ENCODE data around the gene RAB18.

RAB18 gene

GRCh38 chr10:27514243-27514642, 10.1 kb downstream of the RAB18 start:
- no peak overlapping the region for H3K9ac ChIP-seq (ENCODE audit: low read length)
- no peaks in the 10 kb centered on the region; the same call in 1 of the 2 replicates for H3F3A ChIP-seq (ENCODE audit: insufficient read depth)
- TF ChIP-seq EZH2phosphoT487 (conservative IDR thresholded peaks at IDR 0.05; ENCODE audit: low read length) = no peak
- TF ChIP-seq, protein P1, sequence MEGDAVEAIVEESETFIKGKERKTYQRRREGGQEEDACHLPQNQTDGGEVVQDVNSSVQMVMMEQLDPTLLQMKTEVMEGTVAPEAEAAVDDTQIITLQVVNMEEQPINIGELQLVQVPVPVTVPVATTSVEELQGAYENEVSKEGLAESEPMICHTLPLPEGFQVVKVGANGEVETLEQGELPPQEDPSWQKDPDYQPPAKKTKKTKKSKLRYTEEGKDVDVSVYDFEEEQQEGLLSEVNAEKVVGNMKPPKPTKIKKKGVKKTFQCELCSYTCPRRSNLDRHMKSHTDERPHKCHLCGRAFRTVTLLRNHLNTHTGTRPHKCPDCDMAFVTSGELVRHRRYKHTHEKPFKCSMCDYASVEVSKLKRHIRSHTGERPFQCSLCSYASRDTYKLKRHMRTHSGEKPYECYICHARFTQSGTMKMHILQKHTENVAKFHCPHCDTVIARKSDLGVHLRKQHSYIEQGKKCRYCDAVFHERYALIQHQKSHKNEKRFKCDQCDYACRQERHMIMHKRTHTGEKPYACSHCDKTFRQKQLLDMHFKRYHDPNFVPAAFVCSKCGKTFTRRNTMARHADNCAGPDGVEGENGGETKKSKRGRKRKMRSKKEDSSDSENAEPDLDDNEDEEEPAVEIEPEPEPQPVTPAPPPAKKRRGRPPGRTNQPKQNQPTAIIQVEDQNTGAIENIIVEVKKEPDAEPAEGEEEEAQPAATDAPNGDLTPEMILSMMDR (IDR thresholded peaks at IDR 0.05; ENCODE audit: insufficient read depth, low read length, poor library complexity, severe bottlenecking) = no peak
- peaks cover 71% of the 10 kb centered on the region for H3K79me2 ChIP-seq (ENCODE audit: insufficient read depth, low read length)
- peaks cover 8% of the 10 kb centered on the region; the same call in 1 of the 2 replicates for H3K36me3 ChIP-seq (ENCODE audit: low read length)
- H3K4me3 ChIP-seq (ENCODE audit: insufficient read depth, low read length, poor library complexity, severe bottlenecking) = no peak overlapping the region
- H3K27ac ChIP-seq (ENCODE audit: low read depth, low read length) = no peak overlapping the region
- no peaks in the 10 kb centered on the region for H3K9me3 ChIP-seq (ENCODE audit: insufficient read depth, low read length)
- H2AFZ ChIP-seq (ENCODE audit: low read depth, low read length, severe bottlenecking) = no peak overlapping the region
- no peaks in the 10 kb centered on the region for H3K27me3 ChIP-seq (ENCODE audit: low read length)
- no peaks in the 10 kb centered on the region for H3K9me2 ChIP-seq (replicated peaks; ENCODE audit: insufficient read depth, low read length)
- H3K4me2 ChIP-seq (ENCODE audit: low read depth, low read length, poor library complexity, severe bottlenecking) = no peak overlapping the region
- H4K20me1 ChIP-seq (ENCODE audit: low read depth, low read length) = peaks cover 8% of the 10 kb centered on the region

GRCh38 chr10:27518261-27518660, 14.2 kb downstream of the RAB18 start:
- H3K9me2 ChIP-seq (replicated peaks; ENCODE audit: insufficient read depth, low read length) = no peaks in the 10 kb centered on the region
- no peaks in the 10 kb centered on the region for H3K9me3 ChIP-seq (ENCODE audit: insufficient read depth, low read length)
- H3K79me2 ChIP-seq (ENCODE audit: insufficient read depth, low read length) = peaks cover 82% of the 10 kb centered on the region
- no peak overlapping the region for H3K4me3 ChIP-seq (ENCODE audit: insufficient read depth, low read length, poor library complexity, severe bottlenecking)
- no peaks in the 10 kb centered on the region; the same call in 1 of the 2 replicates for H3K36me3 ChIP-seq (ENCODE audit: low read length)
- no peak overlapping the region for H2AFZ ChIP-seq (ENCODE audit: low read depth, low read length, severe bottlenecking)
- H3K4me2 ChIP-seq (ENCODE audit: low read depth, low read length, poor library complexity, severe bottlenecking) = no peak overlapping the region
- H4K20me1 ChIP-seq (ENCODE audit: low read depth, low read length) = peaks cover 9% of the 10 kb centered on the region
- TF ChIP-seq, protein P1 (IDR thresholded peaks at IDR 0.05; ENCODE audit: insufficient read depth, low read length, poor library complexity, severe bottlenecking) = no peak
- TF ChIP-seq EZH2phosphoT487 (conservative IDR thresholded peaks at IDR 0.05; ENCODE audit: low read length) = no peak
- H3K9ac ChIP-seq (ENCODE audit: low read length) = no peak overlapping the region
- no peaks in the 10 kb centered on the region for H3K27me3 ChIP-seq (ENCODE audit: low read length)
- no peak overlapping the region for H3K27ac ChIP-seq (ENCODE audit: low read depth, low read length)
- no peaks in the 10 kb centered on the region; the same call in 1 of the 2 replicates for H3F3A ChIP-seq (ENCODE audit: insufficient read depth)

DNA sequence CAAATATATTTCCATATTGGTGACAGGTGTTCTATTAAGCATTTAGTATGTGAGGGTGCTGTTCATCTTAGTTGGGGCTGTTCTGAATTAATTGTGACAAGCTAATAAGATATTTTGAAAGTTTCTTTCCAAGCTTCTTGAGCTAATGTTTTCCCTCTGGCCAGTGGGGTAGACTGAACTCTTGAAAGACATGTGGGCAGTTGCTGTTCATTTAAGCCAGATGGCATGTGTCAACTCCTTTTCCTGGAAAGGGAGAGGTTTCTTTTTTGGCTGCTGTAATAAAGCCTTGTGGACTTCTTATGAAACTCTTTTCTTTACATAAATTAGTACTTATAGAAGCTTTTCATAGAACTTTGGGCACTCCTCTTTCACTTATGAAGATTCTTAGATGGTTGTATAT, 21.7 kb downstream of the RAB18 start:
- Histone ChIP-seq H3K27me3 (ENCODE audit: low read length) (no peaks in the 10 kb centered on the region), H4K20me1 (ENCODE audit: low read depth, low read length) (0 out of 2 replicates have a peak, but pooled peaks cover 10% of the 10 kb centered on the region), H3K36me3 (ENCODE audit: low read length) (0 out of 2 replicates have a peak, but pooled peaks cover 2% of the 10 kb centered on the region), H3F3A (ENCODE audit: insufficient read depth) (peaks cover 5% of the 10 kb centered on the region; the same call in 1 of the 2 replicates), H3K4me3 (ENCODE audit: insufficient read depth, low read length, poor library complexity, severe bottlenecking) (no peak overlapping the region), H3K79me2 (ENCODE audit: insufficient read depth, low read length) (peaks cover 72% of the 10 kb centered on the region), H3K27ac (ENCODE audit: low read depth, low read length) (no peak overlapping the region), H3K4me2 (ENCODE audit: low read depth, low read length, poor library complexity, severe bottlenecking) (no peak overlapping the region), H2AFZ (ENCODE audit: low read depth, low read length, severe bottlenecking) (no peak overlapping the region), H3K9me2 (replicated peaks; ENCODE audit: insufficient read depth, low read length) (no peaks in the 10 kb centered on the region), H3K9me3 (ENCODE audit: insufficient read depth, low read length) (no peaks in the 10 kb centered on the region), H3K9ac (ENCODE audit: low read length) (no peak overlapping the region)
- no peak for TF ChIP-seq EZH2phosphoT487 (conservative IDR thresholded peaks at IDR 0.05; ENCODE audit: low read length)
- TF ChIP-seq, protein P1 (IDR thresholded peaks at IDR 0.05; ENCODE audit: insufficient read depth, low read length, poor library complexity, severe bottlenecking) = no peak
